Activated CD8-positive, alpha-beta memory T cell treated with anti-CD3 and anti-CD28 coated beads, Interleukin-2, amount 50 U/mL, for 48 hours (primary cell): ENCODE data around the gene GNLY.

ENCODE experiments used
- DNase-seq: peaks from one replicate; pipeline ENCODE4 v3.0.0-alpha.2; 2020

Gene GNLY

DNA sequence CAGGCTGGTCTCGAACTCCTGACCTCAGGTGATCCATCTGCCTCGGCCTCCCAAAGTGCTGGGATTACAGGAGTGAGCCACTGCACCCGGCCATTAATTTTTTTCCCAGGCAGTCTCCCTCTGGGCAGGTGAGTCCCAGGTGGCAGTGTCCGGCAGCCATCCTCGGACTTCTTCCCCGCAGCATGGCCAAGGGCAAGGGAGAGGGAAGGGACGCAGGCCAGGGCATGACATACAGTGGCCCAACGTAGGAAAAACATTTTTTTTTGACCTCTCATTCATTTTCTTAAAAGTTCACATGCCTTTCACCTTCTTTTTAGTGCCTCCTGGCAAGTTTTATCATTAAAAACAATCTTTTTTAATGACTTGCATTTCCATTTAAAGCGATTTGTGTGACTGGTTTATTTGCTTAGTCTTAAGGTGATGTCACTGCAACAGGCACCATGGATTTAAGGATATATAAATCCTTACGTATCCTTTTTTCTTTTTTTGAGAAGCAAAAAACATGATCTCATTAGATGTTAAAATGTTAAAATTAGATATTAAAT is 36.6 kb downstream of the GNLY start:
- DNase-seq: no peak

DNA sequence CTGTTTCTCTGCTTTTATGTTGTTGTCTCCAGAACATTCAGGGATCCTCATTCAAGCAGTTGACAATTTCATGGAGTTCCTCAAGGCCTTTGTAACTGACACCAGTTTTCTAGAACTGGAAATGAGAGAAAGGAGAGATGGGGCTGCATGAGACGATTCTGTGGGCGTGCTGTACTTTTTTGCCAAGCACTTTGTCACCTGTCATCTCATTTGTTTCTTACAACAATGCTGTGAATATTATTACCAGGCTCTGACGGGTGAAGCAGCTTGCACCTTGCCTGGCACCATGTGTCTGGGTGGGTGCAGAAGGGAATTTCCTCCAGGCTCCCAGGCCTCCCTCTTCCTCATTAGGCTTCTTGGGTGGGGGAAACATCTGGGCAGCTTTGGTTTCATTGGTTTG is 37.4 kb downstream of the GNLY start:
- DNase-seq: no peak

DNA sequence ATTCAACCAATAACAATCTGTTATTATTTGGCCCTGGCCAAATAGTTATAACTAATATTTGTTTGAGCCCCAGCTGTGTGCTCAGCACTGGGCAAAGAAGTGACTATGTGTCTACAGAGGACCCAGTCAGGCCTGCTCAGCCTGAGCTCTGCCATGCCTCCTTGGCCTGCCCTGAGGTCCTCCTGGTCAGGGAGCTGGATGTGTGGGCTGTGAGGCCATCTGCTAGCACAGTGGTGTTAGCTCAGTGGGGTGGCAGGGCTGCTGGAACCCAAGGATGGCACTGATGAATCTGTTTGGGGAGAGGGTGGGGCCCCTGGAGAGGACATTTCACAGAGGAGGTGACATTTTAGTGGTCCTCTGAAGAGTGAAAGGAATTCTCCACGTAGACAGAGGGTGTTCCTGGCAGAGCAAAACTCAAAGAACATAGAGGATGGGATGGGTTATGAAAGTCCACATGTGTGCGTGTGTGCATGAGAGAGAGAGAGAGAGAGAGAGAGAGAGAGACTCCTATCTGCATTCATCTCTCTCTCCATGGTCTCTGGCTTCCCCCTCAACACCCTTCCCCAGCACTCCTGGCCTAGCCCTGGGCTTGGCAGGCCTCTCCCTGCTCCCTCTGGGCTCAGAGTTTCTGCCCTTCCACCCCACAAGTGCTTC is 38.4 kb downstream of the GNLY start:
- DNase-seq: no peak

GRCh38 chr2:85733121-85733960 is 39.2 kb downstream of the GNLY start:
- DNase-seq: no peak

GRCh38 chr2:85734015-85734414 is 39.9 kb downstream of the GNLY start:
- no peak for DNase-seq

- DNase-seq: no peak
Measured at GRCh38 chr2:85734942-85735608, 40.9 kb downstream of the GNLY start.

GRCh38 chr2:85735691-85736090 is 41.5 kb downstream of the GNLY start:
- DNase-seq: no peak

- DNase-seq: no peak
Measured at GRCh38 chr2:85736456-85737355, 42.5 kb downstream of the GNLY start.

DNA sequence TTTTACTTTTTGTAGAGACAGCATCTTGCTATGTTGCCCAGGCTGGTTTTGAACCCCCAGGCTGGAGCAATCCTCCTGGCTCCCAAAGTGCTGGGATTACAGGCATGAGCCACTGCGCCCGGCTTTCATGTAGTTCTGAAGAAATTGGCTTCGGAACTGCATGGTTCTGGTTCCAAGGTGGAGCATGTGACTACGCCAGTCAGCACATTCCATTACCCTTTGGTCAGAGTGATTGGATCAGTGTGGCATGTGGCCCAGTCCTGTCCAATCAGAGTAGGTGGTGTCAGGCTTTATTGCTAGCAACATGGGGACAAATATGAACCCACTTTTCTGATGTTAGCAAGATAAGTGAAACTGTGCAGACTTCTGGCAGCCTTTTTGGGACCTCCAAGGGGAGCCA is 43.3 kb downstream of the GNLY start:
- no peak for DNase-seq

GRCh38 chr2:85737961-85738360 is 43.8 kb downstream of the GNLY start:
- no peak for DNase-seq

DNA sequence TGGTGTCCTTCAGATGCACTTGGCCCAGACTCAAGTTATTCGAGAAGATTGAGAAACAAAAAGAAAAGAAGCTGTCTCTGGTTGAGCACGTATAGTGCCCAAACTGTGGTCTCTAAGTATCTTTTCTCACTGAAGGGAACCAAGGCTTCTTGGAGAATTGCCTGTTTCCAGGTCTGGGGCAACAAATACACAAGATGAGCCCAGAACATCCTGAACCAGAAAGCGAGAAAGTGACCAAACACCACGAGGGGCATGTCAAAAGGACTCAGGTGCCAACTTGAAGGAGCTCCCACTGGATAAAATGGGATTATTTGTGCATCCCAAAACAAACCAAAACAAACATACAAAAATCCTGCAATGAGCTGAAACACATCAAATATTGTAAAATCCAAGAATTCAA is 46.0 kb downstream of the GNLY start:
- DNase-seq: no peak

- DNase-seq: no peak
Measured at GRCh38 chr2:85741211-85741832, 47.2 kb downstream of the GNLY start.

DNA sequence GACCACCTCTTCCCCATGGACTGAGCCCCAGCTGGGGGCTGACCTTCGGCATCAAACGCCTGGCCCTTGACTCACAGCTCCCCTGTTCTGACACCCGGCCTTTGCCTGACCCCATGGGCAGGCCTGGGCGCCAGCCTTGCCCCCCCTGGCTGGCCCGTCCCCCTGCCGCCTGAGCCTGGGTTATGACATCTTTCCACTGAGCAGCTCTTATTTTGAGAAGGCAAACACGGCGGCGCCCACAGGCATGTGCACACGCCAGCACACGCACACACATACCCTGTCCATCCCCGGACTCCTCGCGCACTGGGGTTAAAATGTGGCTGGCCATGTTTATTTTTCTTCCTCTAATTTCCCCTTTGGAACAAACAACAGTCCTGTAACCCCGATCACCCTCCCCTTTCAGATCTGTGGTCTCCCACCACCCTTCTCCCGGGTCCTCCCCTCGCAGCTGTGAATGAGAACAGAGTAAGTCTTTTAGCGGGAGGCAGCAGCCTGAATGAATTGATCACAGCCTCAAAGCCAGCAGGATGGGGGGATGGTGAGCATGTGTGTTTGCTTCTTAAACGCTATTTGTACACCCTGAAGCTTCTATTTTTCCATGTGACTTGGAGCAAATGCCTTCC is 47.8 kb downstream of the GNLY start:
- DNase-seq: no peak

GRCh38 chr2:85743304-85743978 is 49.3 kb downstream of the GNLY start:
- no peak for DNase-seq

DNA sequence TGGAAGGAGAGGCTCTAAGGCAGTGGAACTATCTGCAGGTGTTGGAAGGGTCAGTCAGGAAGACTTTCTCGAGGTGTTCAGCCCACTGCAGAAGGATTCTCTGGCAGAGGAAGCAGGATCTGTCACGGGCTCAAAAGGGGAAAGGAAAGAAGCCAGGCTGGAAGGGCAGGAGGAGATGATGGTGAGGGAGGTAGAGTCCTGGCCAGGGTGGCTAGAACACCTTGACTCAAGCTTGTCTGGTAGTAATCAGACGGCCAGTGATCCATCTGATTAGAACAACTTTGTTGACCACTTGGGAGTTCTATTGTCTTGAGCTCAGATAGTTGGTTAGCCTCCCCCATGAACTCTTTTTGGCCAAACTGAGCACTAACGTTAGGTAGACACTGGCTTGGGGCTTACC is 49.9 kb downstream of the GNLY start:
- DNase-seq: no peak

DNA sequence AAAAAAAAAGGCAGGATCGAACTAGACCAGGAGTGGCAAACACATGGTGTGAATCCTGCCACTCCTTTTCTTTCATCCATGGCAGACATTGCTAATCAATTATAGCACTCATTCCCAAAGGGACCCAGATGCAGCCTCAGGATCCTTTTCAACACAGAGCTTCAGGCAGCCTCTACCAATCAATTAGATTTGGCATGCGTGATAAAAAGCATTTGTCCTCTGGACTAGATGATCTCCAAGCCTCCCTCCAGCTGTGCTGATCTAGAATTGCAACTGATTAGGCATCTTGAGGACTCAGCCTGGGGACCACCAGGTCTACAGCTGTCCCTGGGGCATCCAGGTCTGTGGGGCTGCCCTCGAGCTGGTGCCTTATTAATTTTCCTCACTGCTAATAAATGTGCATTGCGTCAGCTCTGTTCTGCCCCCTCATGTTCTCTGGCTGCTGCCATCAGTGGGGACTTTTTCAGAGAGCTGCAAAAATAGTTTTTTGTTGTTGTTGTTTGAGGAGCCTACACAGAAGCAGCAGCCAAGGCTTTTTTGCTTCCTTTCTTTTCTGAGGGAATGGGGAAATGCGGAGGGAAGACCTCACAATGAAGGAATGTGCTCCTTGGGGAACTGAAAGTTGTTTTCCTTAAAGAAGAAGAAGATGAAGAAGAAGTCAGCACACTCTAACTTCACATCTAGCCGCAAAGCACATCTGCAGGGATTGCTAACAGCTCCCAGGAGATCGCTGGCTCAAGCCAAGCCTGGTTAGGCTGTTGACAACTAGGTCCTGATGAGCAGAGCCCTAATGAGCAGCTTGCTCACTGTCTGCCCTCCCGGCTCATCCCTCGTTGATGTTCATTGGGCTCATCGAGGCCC is 50.8 kb downstream of the GNLY start:
- DNase-seq: no peak

DNA sequence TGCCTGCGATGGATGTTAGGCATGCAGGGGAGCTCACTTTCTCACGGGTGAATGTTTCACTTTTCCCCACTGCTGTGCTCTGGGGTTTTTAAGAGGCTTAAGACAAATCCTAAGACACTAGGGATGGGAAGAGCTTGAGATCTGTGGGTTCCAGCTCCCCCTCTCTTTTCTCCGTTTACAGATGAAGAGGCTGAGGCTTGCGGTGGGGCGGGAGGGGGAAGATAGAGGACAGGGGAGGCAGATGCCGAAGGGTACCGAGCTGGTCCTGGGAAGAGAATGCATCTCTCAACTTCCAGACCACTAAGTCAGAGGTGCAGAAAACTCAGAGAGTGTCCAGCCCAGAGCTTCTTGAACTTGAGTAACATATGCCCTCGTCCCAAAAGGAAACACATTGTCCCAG is 51.5 kb downstream of the GNLY start:
- DNase-seq: no peak

- DNase-seq: no peak
Measured at GRCh38 chr2:85746321-85747004, 52.3 kb downstream of the GNLY start.

- no peak for DNase-seq
Measured at GRCh38 chr2:85747441-85747840, 53.3 kb downstream of the GNLY start.
